SK-N-SH (cell line): Measurements from ENCODE around the gene CNTNAP2. TPM values are rescaled to one million over a fixed set of nuclear protein-coding genes. Genes with fewer than 3 reads are reported as not detected.

Source experiments
- CTCF ChIA-PET: fragments of 300-600, 350-600 bp; formaldehyde crosslinking; extraction: SDS; loops from one replicate; lab custom pipeline; 2021; lab: Yijun Ruan, JAX
- POLR2A ChIA-PET: fragments of 350-600 bp; sonication (Branson Sonifier 250); formaldehyde crosslinking; extraction: SDS; loops from one replicate; lab custom pipeline; 2020; ENCODE audit warnings: antibody characterized with exemption, inconsistent platforms; lab: Yijun Ruan, JAX
- DNase-seq: peaks from one replicate; pipeline ENCODE4 v3.0.0; 2012
- H2AFZ ChIP-seq: fragments of 200-600 bp; sonication (generic); 2 replicates; pipeline ENCODE4 v1.8.1; 2016; ENCODE audit warnings: antibody characterized with exemption, mild to moderate bottlenecking, low read depth
- H3F3A ChIP-seq: fragments of 200-600 bp; sonication (generic); replicated peaks from 2 replicates; pipeline ENCODE3; 2016; ENCODE audit warnings: antibody characterized with exemption, mild to moderate bottlenecking; ENCODE audit not compliant: insufficient read depth
- H3K27ac ChIP-seq, 2 experiments: fragments of 200-500 bp in 1 of 2; fragments of 200-600 bp in 1 of 2; sonication (Bioruptor generic) in 1 of 2; sonication (generic), shearing (Covaris generic) in 1 of 2; 2 replicates each; pipeline versions ENCODE4 v1.5.1 to v1.6.1; 2014 to 2016; ENCODE audit warnings: low read depth in 2 of 2, inconsistent platforms in 1 of 2, low read length in 1 of 2, mild to moderate bottlenecking in 1 of 2, mixed read lengths in 1 of 2
- H3K27me3 ChIP-seq: fragments of 200-600 bp; sonication (generic), shearing (Covaris generic); 2 replicates; pipeline ENCODE4 v1.6.1; 2016; ENCODE audit warnings: mixed run types; ENCODE audit not compliant: insufficient read depth
- H3K36me3 ChIP-seq, 2 experiments: fragments of 200-500 bp in 1 of 2; fragments of 200-600 bp in 1 of 2; sonication (Bioruptor generic) in 1 of 2; sonication (generic) in 1 of 2; replicated peaks in 1 of 2; 2 replicates each; pipeline versions ENCODE3 to v1.5.1; 2014 to 2016; ENCODE audit warnings: low read length in 1 of 2, mild to moderate bottlenecking in 1 of 2; ENCODE audit not compliant: insufficient read depth in 2 of 2, control insufficient read depth in 1 of 2
- H3K4me1 ChIP-seq, 2 experiments: fragments of 200-500 bp in 1 of 2; fragments of 200-600 bp in 1 of 2; sonication (Bioruptor generic) in 1 of 2; sonication (generic), shearing (Covaris generic) in 1 of 2; 2 replicates each; pipeline versions ENCODE4 v1.5.1 to v1.6.1; 2014 to 2016; ENCODE audit warnings: low read depth in 1 of 2, low read length in 1 of 2, mixed run types in 1 of 2; ENCODE audit not compliant: insufficient read depth in 2 of 2, control insufficient read depth in 1 of 2
- H3K4me2 ChIP-seq: fragments of 200-600 bp; sonication (generic), shearing (Covaris generic); 2 replicates; pipeline ENCODE4 v1.6.1; 2017; ENCODE audit warnings: mixed run types
- H3K4me3 ChIP-seq, 2 experiments: fragments of 200-500 bp in 1 of 2; fragments of 200-600 bp in 1 of 2; sonication (Bioruptor generic) in 1 of 2; sonication (generic), shearing (Covaris generic) in 1 of 2; 2 replicates each; pipeline versions ENCODE4 v1.5.1 to v1.8.1; 2014 to 2016; ENCODE audit warnings: low read depth in 2 of 2, inconsistent platforms in 1 of 2, low read length in 1 of 2, mild to moderate bottlenecking in 1 of 2, mixed read lengths in 1 of 2, moderate library complexity in 1 of 2
- H3K79me2 ChIP-seq: fragments of 200-600 bp; sonication (generic); 2 replicates; pipeline ENCODE4 v1.8.1; 2017; ENCODE audit warnings: mild to moderate bottlenecking; ENCODE audit not compliant: insufficient read depth
- H3K9ac ChIP-seq: fragments of 200-600 bp; sonication (generic); 2 replicates; pipeline ENCODE4 v1.6.1; 2017; ENCODE audit warnings: mixed run types
- H3K9me2 ChIP-seq: fragments of 200-600 bp; sonication (generic); 2 replicates; pipeline ENCODE4 v1.6.1; 2017; ENCODE audit warnings: mixed run types
- H3K9me3 ChIP-seq: fragments of 200-600 bp; sonication (generic); 2 replicates; pipeline ENCODE4 v1.6.1; 2017; ENCODE audit warnings: mixed run types, mild to moderate bottlenecking, moderate library complexity
- H4K20me1 ChIP-seq: fragments of 200-600 bp; sonication (generic); 2 replicates; pipeline ENCODE4 v1.6.1; 2017; ENCODE audit warnings: mild to moderate bottlenecking, mixed run types; ENCODE audit not compliant: insufficient read depth
- CHD2 ChIP-seq: fragments of 150-350 bp; IDR thresholded peaks from 2 replicates; pipeline ENCODE4 v1.6.1; 2018; ENCODE audit warnings: low read length; ENCODE audit not compliant: partially characterized antibody
- CTCF ChIP-seq: fragments of 200-600 bp; sonication (generic); IDR thresholded peaks from 2 replicates; pipeline ENCODE4 v1.6.1; 2017; ENCODE audit warnings: antibody characterized with exemption, mild to moderate bottlenecking, moderate library complexity
- EP300 ChIP-seq, 2 experiments: IDR thresholded peaks; 2 replicates each; pipeline versions ENCODE4 v1.4.0 to v1.6.1; 2012; ENCODE audit warnings: borderline replicate concordance in 1 of 2, low read depth in 1 of 2, low read length in 1 of 2
- FOXM1 ChIP-seq: IDR thresholded peaks from 2 replicates; pipeline ENCODE4 v1.4.0; 2012; ENCODE audit warnings: low read depth, mild to moderate bottlenecking
- GABPA ChIP-seq: IDR thresholded peaks from 2 replicates; pipeline ENCODE4 v1.4.0; 2012; ENCODE audit warnings: low read depth, mild to moderate bottlenecking
- GATA2 ChIP-seq: sonication (generic); formaldehyde crosslinking; IDR thresholded peaks from 2 replicates; pipeline ENCODE4 v1.5.0; 2020; ENCODE audit warnings: mild to moderate bottlenecking, missing genetic modification reagents
- JUND ChIP-seq: IDR thresholded peaks from 2 replicates; pipeline ENCODE4 v1.4.0; 2012
- NFIC ChIP-seq: IDR thresholded peaks from 2 replicates; pipeline ENCODE4 v1.4.0; 2012; ENCODE audit warnings: borderline replicate concordance
- PBX3 ChIP-seq: IDR thresholded peaks from 2 replicates; pipeline ENCODE4; 2012
- POLR2AphosphoS5 ChIP-seq: IDR thresholded peaks from 2 replicates; pipeline ENCODE4 v1.6.1; 2012; ENCODE audit warnings: low read depth, low read length
- REST ChIP-seq: IDR thresholded peaks from 2 replicates; pipeline ENCODE4 v1.6.1; 2012; ENCODE audit warnings: mild to moderate bottlenecking, low read depth, low read length, moderate library complexity
- SMC3 ChIP-seq: IDR thresholded peaks from 2 replicates; pipeline ENCODE4 v1.6.1; 2012; ENCODE audit warnings: low read depth, low read length, improper control_type of control experiment
- TCF12 ChIP-seq: IDR thresholded peaks from 2 replicates; pipeline ENCODE4 v1.4.0; 2012
- USF1 ChIP-seq: IDR thresholded peaks from 2 replicates; pipeline ENCODE4 v1.4.0; 2012; ENCODE audit warnings: low read depth, borderline replicate concordance
- USF2 ChIP-seq: fragments of 150-350 bp; IDR thresholded peaks from 2 replicates; pipeline ENCODE4 v1.6.1; 2017; ENCODE audit warnings: antibody characterized with exemption, low read length, low read depth, borderline replicate concordance
- YY1 ChIP-seq: IDR thresholded peaks from 2 replicates; pipeline ENCODE4 v1.4.0; 2012; ENCODE audit warnings: low read depth, mild to moderate bottlenecking
- ZBTB33 ChIP-seq: IDR thresholded peaks from 2 replicates; pipeline ENCODE4 v1.4.0; 2012; ENCODE audit warnings: low read depth, borderline replicate concordance
- WGBS: methylation state at CpG from one replicate; pipeline ENCODE4 v1.1.6; 2017; ENCODE audit warnings: low lambda C conversion rate; 5-methylcytosine and 5-hydroxymethylcytosine counted together
- polyA plus RNA-seq, 3 experiments: library from polyadenylated mRNA; depleted of rRNA; stranded (reverse); fragments of >200 nt; gene quantifications; 2 replicates each; pipeline ENCODE4 v1.2.3, GENCODE V29; 2012

CNTNAP2 gene
- polyA plus RNA-seq, 1 of the 3 experiments (the other 2 are of a cell fraction) = 3.4 TPM

GRCh38 chr7:146591976-146592375 is 475.4 kb downstream of the CNTNAP2 start (continued):
- TF ChIP-seq POLR2AphosphoS5 (no peak), JUND (no peak), PBX3 (no peak), TCF12 (no peak), YY1 (no peak), SMC3 (no peak), ZBTB33 (no peak), CHD2 (no peak), REST (no peak), USF2 (no peak), NFIC (no peak), GABPA (no peak)

- Histone ChIP-seq H3K36me3 (no peaks in the 10 kb centered on the region), H3F3A (no peaks in the 10 kb centered on the region), H4K20me1 (no peaks in the 10 kb centered on the region), H3K27ac (no peak overlapping the region), H3K9me3 (peaks cover under 1% of the 10 kb centered on the region; the same call in 1 of the 2 replicates), H3K4me2 (no peak overlapping the region), H3K79me2 (no peaks in the 10 kb centered on the region), H3K27me3 (no peaks in the 10 kb centered on the region), H3K4me1 (no peaks in the 10 kb centered on the region), H3K9me2 (no peaks in the 10 kb centered on the region), H3K4me3 (no peak overlapping the region), H3K9ac (no peak overlapping the region), H2AFZ (no peak overlapping the region)
- ChIA-PET CTCF (interaction anchor here (1.4 kb wide), 1 partner anchor 12 kb away, joined by 3 read pairs; no protein-coding TSS in a partner anchor), POLR2A (no interaction called here)
- DNase-seq = no peak
- WGBS = 48% methylated on average over 1 of the region's 1 CpG
- TF ChIP-seq POLR2AphosphoS5 (no peak), GATA2 (CRISPR knock-in tag) (no peak), JUND (no peak), USF1 (no peak), YY1 (no peak), CHD2 (no peak), FOXM1 (no peak), EP300 (IDR thresholded peaks at IDR 0.05; ENCODE audit: borderline replicate concordance in 1 of 2, low read depth in 1 of 2, low read length in 1 of 2) (no peak), CTCF (no peak), ZBTB33 (no peak), NFIC (no peak), TCF12 (no peak)
Observed at GRCh38 chr7:146606628-146607027, 490.0 kb downstream of the CNTNAP2 start.
